GM18867 (cell line): ENCODE measurements around the gene APC2.

Experiments
- ATAC-seq: cut with Tn5 transposase; IDR thresholded peaks from one replicate; pipeline ENCODE4 v1.9.1; 2021; ENCODE audit warnings: mild to moderate bottlenecking, moderate library complexity; ENCODE audit not compliant: unreplicated experiment

The APC2 gene

DNA sequence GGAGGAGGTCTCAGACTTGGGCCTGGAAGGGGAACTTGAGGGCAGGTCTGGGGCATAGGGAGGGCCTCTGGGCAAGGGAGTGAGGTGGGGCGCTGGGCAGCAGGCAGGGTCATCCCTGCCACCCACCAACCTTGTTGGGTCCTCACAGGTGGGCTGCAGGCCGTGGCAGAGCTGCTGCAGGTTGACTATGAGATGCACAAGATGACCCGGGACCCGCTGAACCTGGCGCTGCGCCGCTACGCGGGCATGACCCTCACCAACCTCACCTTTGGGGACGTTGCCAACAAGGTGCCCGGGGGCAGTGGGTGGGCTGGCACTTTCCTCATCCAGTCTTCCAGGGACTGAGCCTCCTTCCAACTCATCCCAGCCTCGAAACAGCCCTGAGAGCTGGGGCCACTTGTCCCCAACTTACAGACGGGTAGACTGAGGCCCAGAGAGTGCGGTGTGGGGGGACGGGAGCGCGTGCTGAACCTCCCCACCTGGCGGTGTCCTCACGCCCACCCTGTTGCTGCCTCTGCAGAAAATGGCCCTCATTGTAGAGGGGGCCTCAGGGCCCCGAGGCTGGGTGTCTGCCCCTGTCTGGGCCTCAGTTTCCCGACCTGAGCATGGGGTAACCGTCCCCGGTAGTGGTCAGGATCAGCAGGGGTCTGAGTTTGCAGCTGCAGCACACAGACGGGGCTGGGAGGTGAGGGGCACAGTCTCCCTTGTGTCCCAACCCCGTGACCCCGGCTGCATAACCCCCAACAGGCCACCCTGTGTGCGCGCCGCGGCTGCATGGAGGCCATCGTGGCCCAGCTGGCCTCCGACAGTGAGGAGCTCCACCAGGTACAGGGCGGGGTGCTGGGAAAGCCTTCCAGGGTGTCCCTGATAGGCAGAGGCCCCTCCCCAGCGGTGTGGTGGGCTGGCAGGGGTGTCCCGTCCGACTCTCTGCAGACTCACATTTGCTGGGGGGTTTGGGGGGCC is 10.4 kb downstream of the APC2 start:
- no peak for ATAC-seq

- ATAC-seq = no peak
These were observed 11.9 kb downstream of the APC2 start for GRCh38 chr19:1461862-1462261.

GRCh38 chr19:1465191-1466016 is 15.5 kb downstream of the APC2 start:
- ATAC-seq = no peak

DNA sequence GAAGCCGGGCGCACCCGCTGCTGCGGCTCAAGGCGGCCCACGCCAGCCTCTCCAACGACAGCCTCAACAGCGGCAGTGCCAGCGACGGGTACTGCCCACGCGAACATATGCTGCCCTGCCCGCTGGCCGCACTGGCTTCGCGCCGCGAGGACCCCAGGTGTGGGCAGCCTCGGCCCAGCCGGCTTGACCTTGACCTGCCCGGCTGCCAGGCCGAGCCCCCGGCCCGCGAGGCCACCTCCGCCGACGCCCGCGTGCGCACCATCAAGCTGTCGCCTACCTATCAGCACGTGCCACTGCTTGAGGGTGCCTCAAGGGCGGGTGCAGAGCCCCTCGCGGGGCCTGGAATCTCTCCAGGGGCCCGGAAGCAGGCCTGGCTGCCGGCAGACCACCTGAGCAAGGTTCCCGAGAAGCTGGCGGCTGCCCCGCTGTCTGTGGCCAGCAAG is 16.1 kb downstream of the APC2 start:
- no peak for ATAC-seq

GRCh38 chr19:1466461-1467214 is 16.7 kb downstream of the APC2 start:
- no peak for ATAC-seq

- ATAC-seq = no peak
These were observed 17.2 kb downstream of the APC2 start for GRCh38 chr19:1467215-1467489.

- ATAC-seq = no peak
These were observed 17.8 kb downstream of the APC2 start for GRCh38 chr19:1467490-1468273.

- no peak for ATAC-seq
These were observed 18.4 kb downstream of the APC2 start for GRCh38 chr19:1468274-1468820.

DNA sequence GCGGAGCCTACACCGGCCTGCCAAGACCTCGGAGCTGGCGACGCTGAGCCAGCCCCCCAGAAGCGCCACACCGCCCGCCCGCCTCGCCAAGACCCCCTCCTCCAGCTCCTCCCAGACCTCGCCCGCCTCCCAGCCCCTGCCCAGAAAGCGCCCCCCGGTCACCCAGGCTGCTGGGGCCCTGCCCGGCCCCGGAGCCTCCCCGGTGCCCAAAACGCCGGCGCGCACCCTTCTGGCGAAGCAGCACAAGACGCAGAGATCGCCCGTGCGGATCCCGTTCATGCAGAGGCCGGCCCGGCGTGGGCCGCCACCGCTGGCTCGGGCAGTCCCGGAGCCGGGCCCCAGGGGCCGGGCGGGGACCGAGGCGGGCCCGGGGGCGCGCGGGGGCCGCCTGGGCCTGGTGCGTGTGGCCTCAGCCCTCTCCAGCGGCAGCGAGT is 18.9 kb downstream of the APC2 start:
- no peak for ATAC-seq

GRCh38 chr19:1469255-1470054 is 19.5 kb downstream of the APC2 start:
- no peak for ATAC-seq

- ATAC-seq = no peak
These were observed 20.1 kb downstream of the APC2 start for GRCh38 chr19:1470055-1470304.

DNA sequence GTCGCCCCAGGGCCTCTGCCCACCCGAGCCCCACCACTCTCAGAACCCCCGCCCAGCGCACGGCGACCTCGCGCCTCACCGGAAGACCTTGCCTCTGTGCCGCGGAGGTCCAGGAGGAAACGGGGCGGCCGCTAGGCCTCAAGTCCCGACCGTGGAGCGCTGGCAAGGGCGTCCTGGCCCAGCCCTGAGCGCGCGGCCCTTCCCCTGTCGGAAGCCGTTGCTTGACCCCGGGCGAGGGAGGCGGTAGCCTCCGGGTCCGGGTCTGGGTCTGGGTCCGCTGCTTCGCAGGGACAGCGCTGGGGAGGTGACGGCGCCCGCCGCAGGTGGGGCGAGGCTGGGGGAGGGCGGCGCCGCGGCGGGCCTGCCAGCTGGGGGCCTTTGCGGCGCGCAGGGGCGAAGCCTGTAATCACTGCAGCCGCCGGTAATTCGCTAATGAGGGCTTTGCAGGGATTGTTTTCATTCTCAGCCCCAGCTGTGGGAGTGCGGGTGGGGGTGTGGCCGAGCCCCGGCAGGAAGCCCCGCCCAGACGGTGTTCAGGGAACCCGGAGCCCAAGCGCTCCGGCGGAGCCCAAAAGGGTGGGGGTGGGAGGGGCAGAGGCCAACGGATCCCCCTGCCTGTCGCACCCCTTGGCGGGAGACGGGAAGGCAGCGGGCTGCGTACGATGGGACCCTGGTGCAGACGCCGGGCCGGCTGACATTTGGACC is 20.5 kb downstream of the APC2 start:
- no peak for ATAC-seq

- no peak for ATAC-seq
These were observed 21.1 kb downstream of the APC2 start for GRCh38 chr19:1471010-1471514.

- no peak for ATAC-seq
These were observed 21.7 kb downstream of the APC2 start for GRCh38 chr19:1471515-1472160.

DNA sequence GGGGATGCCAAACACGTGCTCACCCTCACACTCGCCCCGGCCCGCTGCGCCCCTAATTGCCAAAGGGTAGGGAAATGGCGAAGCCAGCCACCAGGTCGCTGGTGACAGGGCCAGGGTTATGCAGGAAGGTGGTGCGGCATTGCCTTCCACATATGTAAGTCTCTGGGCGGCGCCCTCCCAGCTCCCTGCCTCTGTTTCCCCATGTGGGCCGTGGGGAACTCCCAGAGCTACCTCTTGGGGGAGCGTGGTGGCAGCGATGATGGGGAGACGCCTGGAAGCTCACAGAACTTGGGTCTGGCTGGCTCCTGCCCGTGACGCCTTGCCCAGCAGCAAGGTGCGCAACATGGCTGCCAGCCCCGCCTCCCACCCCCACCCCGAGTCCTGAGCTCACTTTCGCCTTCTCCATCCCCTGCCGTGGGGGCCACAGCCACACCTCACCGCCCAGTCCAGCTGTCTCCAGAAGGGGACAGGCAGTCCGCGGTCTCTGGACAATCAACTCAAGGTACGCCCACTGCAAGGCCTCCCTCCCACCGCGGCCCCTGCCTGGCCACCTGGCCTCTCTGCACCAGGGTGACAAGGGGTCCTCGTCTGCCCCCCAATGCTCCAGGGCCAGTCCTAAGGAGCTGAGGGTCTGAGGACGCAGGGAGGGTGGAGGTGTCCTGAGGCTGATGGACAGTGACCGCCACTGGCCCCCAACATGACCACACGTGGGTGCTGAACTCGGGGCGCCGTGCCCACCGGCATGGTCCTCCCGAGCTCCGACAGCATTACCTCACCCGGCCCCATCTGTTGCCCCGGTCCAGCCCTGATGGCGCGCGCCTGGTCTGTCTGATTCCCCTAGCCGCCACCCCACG is 22.5 kb downstream of the APC2 start:
- ATAC-seq = no peak

DNA sequence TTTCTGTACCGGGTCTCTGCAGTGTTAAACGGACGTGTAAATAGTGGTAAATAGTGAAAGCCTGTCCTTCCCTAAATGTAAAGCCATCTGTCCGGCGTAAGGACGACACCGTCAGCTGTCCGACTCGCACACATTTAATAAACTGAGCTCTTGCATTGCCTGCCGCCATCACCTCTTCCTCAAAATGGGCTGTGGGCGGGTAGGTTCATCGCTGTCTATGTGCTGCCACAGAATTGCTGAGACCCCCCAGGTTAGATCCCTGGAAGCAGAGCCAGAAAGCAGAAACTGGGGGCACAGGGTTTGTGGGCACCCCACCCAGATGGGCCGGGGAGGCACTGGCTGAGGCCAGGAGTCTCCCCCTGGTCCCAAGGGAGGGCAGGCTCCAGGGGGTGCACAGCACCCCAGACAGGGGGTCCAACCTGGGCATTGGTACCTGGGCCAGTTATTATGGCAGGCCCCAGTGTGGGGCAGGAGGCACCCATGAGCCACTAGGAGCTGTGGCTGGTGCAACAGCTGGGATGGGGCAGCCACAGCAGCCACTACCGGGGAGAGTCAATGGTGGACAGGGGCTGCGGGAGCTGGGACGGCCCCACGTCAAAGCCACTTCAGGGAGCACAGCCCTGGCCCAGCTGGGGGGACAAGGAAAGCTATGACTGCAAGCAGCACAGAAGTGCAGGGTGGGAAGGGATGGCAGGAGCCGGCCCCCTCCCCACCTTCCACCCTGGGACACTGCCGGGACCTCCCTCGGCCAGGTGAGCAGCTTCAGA is 23.3 kb downstream of the APC2 start:
- ATAC-seq = no peak
